Astrocyte (in vitro differentiated cells and primary cell): Measurements from ENCODE around the gene TREML1. TPM values are rescaled to one million over a fixed set of nuclear protein-coding genes. Genes with fewer than 3 reads are reported as not detected.

ENCODE experiments used
- DNase-seq: peaks from one replicate; pipeline ENCODE4 v3.0.0-alpha.2; 2010; ENCODE audit warnings: low read depth
- FAIRE-seq: peaks from 2 replicates; lab custom pipeline; 2011; peaks lifted over from hg19 to GRCh38; lab: Jason Lieb, UNC
- H2AFZ ChIP-seq: 2 replicates; pipeline ENCODE4 v1.6.0; 2012; ENCODE audit warnings: low read depth, low read length, inconsistent platforms
- H3K27ac ChIP-seq: 2 replicates; pipeline ENCODE4 v1.5.1; 2011; ENCODE audit warnings: low read depth, low read length, inconsistent platforms
- H3K27me3 ChIP-seq: 2 replicates; pipeline ENCODE4 v1.6.0; 2011; ENCODE audit warnings: low read length, inconsistent platforms; ENCODE audit not compliant: insufficient read depth
- H3K36me3 ChIP-seq: 2 replicates; pipeline ENCODE4 v1.5.1; 2011; ENCODE audit warnings: low read length, inconsistent platforms; ENCODE audit not compliant: insufficient read depth
- H3K4me1 ChIP-seq: 2 replicates; pipeline ENCODE4 v1.5.1; 2011; ENCODE audit warnings: low read length, inconsistent platforms; ENCODE audit not compliant: insufficient read depth
- H3K4me2 ChIP-seq: 2 replicates; pipeline ENCODE4 v1.6.0; 2012; ENCODE audit warnings: low read length, inconsistent platforms
- H3K4me3 ChIP-seq: 2 replicates; pipeline ENCODE4 v1.5.1; 2011; ENCODE audit warnings: low read depth, mild to moderate bottlenecking, low read length, inconsistent platforms; ENCODE audit not compliant: insufficient read depth
- H3K79me2 ChIP-seq: 2 replicates; pipeline ENCODE4 v1.6.0; 2012; ENCODE audit warnings: mild to moderate bottlenecking, low read length, inconsistent platforms; ENCODE audit not compliant: insufficient read depth
- H3K9ac ChIP-seq: 2 replicates; pipeline ENCODE4 v1.6.0; 2012; ENCODE audit warnings: mild to moderate bottlenecking, low read length, inconsistent platforms
- H3K9me3 ChIP-seq: 2 replicates; pipeline ENCODE4 v1.5.1; 2012; ENCODE audit warnings: low read depth, mild to moderate bottlenecking, low read length, inconsistent platforms; ENCODE audit not compliant: insufficient read depth
- H4K20me1 ChIP-seq: 2 replicates; pipeline ENCODE4 v1.6.0; 2012; ENCODE audit warnings: low read length, inconsistent platforms; ENCODE audit not compliant: insufficient read depth
- H3K27ac Mint-ChIP-seq: one replicate; pipeline ENCODE4 v1.8.0; 2021; ENCODE audit warnings: mild to moderate bottlenecking, mixed read lengths; ENCODE audit not compliant: unreplicated experiment
- H3K27me3 Mint-ChIP-seq: one replicate; pipeline ENCODE4 v1.8.0; 2021; ENCODE audit warnings: low read depth, mixed read lengths; ENCODE audit not compliant: unreplicated experiment
- H3K36me3 Mint-ChIP-seq: one replicate; pipeline ENCODE4 v1.8.0; 2021; ENCODE audit warnings: low read depth, mixed read lengths; ENCODE audit not compliant: unreplicated experiment
- H3K4me1 Mint-ChIP-seq: one replicate; pipeline ENCODE4 v1.8.0; 2021; ENCODE audit warnings: low read depth, mixed read lengths; ENCODE audit not compliant: unreplicated experiment
- H3K4me3 Mint-ChIP-seq: one replicate; pipeline ENCODE4 v1.8.0; 2021; ENCODE audit warnings: mild to moderate bottlenecking, moderate library complexity, mixed read lengths; ENCODE audit not compliant: unreplicated experiment
- H3K9me3 Mint-ChIP-seq: one replicate; pipeline ENCODE4 v1.8.0; 2021; ENCODE audit warnings: mild to moderate bottlenecking, mixed read lengths; ENCODE audit not compliant: unreplicated experiment
- EZH2 ChIP-seq: IDR thresholded peaks from 2 replicates; pipeline ENCODE4 v1.6.1; 2012; ENCODE audit warnings: mild to moderate bottlenecking, low read length, inconsistent platforms; ENCODE audit not compliant: insufficient read depth
- total RNA-seq: library from RNA; stranded (reverse); gene quantifications from 2 replicates; pipeline ENCODE4 v1.2.1, GENCODE V29; 2021
- TF ChIP-seq, protein P1 (sequence below): IDR thresholded peaks from 2 replicates; pipeline ENCODE4 v1.5.1; 2011; ENCODE audit warnings: low read depth, mild to moderate bottlenecking, inconsistent platforms, low read length, moderate library complexity; ENCODE audit not compliant: insufficient read depth

TREML1 gene
- total RNA-seq, 1 donor from 2014 or later = not detected

DNA sequence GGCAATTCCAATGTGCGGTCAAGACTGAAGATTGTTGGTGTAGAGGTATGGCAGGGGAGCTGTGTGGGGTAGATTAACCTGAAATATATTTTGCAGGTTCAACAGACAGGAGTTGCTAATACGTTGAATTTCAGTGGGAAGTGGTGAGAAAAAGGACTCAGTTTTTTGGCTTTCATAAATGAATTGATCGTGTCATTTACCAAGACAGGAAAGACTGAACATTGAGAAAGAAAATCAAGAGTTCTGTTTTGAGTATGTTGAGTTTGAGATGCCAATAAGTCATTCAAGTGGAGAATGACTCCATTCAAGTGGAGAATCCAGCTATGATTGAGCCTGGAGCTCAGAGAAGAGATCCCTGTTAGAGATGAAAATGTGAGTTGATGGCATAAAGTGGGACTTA is 50.3 kb downstream of the TREML1 start:
- H3K27me3 Mint-ChIP-seq = no peaks in the 10 kb centered on the region

DNA sequence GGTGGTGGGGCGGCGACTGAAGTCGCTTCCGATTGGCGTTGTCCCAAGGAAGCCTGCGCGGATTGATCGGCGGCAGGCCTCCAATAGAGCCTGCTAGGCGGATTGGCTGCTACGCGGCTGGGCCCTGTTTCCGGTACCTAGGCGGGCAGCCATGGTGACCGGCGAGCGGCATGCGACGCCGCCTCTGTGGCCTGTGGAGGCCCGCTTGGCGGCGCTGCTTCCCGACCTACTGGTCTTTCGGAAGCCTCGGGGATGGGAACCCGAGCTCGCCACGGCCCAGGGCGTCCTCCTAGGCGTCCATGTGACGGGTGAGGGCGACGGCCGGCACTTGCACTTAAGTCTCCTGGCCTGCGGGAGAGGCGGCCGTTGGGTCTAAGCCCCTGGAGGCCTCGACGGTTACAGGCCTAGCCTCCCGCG is 53.3 kb downstream of the TREML1 start:
- H3K9me3 Mint-ChIP-seq = no peaks in the 10 kb centered on the region
- Histone ChIP-seq H3K9me3 (no peaks in the 10 kb centered on the region), H3K4me3 (no peak overlapping the region), H3K9ac (no peak overlapping the region), H3K36me3 (peaks cover 22% of the 10 kb centered on the region), H4K20me1 (peaks cover 23% of the 10 kb centered on the region), H3K27ac (no peak overlapping the region), H3K4me1 (peaks cover 23% of the 10 kb centered on the region), H3K79me2 (peaks cover 2% of the 10 kb centered on the region), H3K4me2 (no peak overlapping the region), H3K27me3 (no peaks in the 10 kb centered on the region), H2AFZ (no peak overlapping the region)
- H3K36me3 Mint-ChIP-seq = peaks cover 19% of the 10 kb centered on the region
- TF ChIP-seq, protein P1, sequence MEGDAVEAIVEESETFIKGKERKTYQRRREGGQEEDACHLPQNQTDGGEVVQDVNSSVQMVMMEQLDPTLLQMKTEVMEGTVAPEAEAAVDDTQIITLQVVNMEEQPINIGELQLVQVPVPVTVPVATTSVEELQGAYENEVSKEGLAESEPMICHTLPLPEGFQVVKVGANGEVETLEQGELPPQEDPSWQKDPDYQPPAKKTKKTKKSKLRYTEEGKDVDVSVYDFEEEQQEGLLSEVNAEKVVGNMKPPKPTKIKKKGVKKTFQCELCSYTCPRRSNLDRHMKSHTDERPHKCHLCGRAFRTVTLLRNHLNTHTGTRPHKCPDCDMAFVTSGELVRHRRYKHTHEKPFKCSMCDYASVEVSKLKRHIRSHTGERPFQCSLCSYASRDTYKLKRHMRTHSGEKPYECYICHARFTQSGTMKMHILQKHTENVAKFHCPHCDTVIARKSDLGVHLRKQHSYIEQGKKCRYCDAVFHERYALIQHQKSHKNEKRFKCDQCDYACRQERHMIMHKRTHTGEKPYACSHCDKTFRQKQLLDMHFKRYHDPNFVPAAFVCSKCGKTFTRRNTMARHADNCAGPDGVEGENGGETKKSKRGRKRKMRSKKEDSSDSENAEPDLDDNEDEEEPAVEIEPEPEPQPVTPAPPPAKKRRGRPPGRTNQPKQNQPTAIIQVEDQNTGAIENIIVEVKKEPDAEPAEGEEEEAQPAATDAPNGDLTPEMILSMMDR = no peak
- TF ChIP-seq EZH2 = no peak
- H3K27ac Mint-ChIP-seq = no peak overlapping the region
- H3K4me3 Mint-ChIP-seq = no peak overlapping the region
- FAIRE-seq (no peak), DNase-seq (no peak)
- no peaks in the 10 kb centered on the region for H3K27me3 Mint-ChIP-seq
- peaks cover 12% of the 10 kb centered on the region for H3K4me1 Mint-ChIP-seq

More for the DNA sequence above, 50.3 kb downstream of the TREML1 start:
- peaks cover 5% of the 10 kb centered on the region for H3K36me3 ChIP-seq
- H2AFZ ChIP-seq = no peak overlapping the region
- peaks cover 7% of the 10 kb centered on the region for H4K20me1 ChIP-seq
- no peak for FAIRE-seq
- TF ChIP-seq, protein P1 = no peak
- TF ChIP-seq EZH2 = no peak
- no peak overlapping the region for H3K27ac ChIP-seq
- no peak overlapping the region for H3K9ac ChIP-seq
- H3K79me2 ChIP-seq = peaks cover 2% of the 10 kb centered on the region
- H3K9me3 ChIP-seq = no peaks in the 10 kb centered on the region
- H3K4me1 ChIP-seq = no peaks in the 10 kb centered on the region
- H3K27ac Mint-ChIP-seq = no peak overlapping the region
- H3K4me2 ChIP-seq = no peak overlapping the region
- H3K4me3 Mint-ChIP-seq = no peak overlapping the region
- H3K36me3 Mint-ChIP-seq = peaks cover 12% of the 10 kb centered on the region
- peaks cover under 1% of the 10 kb centered on the region for H3K4me1 Mint-ChIP-seq
- H3K9me3 Mint-ChIP-seq = no peaks in the 10 kb centered on the region
- no peak overlapping the region for H3K4me3 ChIP-seq
- H3K27me3 ChIP-seq = no peaks in the 10 kb centered on the region
- DNase-seq = no peak

Other genes starting within 250 kb of the TREML1 start
- 0.27 and 0.29 TPM in 2 replicates for gene UNC5CL, start 115.1 kb downstream of the TREML1 start, total RNA-seq
- not detected in 2 replicates for gene TSPO2, start 111.9 kb downstream of the TREML1 start, total RNA-seq
- gene APOBEC2, start 101.1 kb downstream of the TREML1 start, total RNA-seq = not detected in 2 replicates
- gene OARD1, start 82.0 kb downstream of the TREML1 start, total RNA-seq = 10.6 and 14.3 TPM in 2 replicates
- gene NFYA, start 81.4 kb downstream of the TREML1 start, total RNA-seq = 26.7 and 27.8 TPM in 2 replicates
- gene TREM2, start 8.8 kb upstream of the TREML1 start, total RNA-seq = not detected in 2 replicates
- not detected in 2 replicates for gene TREML2, start 46.8 kb upstream of the TREML1 start, total RNA-seq
- gene TREML4, start 74.0 kb upstream of the TREML1 start, total RNA-seq = not detected in 2 replicates
- gene TREM1, start 132.3 kb upstream of the TREML1 start, total RNA-seq = 0.20 and 0.58 TPM in 2 replicates
- gene NCR2, start 181.3 kb upstream of the TREML1 start, total RNA-seq = not detected in 2 replicates